SK-N-SH treated with all-trans-retinoic acid at 6 μM for 48 hours (cell line): ENCODE measurements around the gene TKT.

Experiments
- PPARA ChIP-seq: fragments of 250-450 bp; sonication (Bioruptor Pico); IDR thresholded peaks from 2 replicates; pipeline ENCODE4 v1.5.0; 2020; ENCODE audit warnings: mild to moderate bottlenecking, borderline replicate concordance
- SNAI2 ChIP-seq: fragments of 250-450 bp; sonication (Bioruptor Pico); IDR thresholded peaks from 2 replicates; pipeline ENCODE4 v1.5.0; 2020; ENCODE audit warnings: mild to moderate bottlenecking, moderate library complexity

DNA sequence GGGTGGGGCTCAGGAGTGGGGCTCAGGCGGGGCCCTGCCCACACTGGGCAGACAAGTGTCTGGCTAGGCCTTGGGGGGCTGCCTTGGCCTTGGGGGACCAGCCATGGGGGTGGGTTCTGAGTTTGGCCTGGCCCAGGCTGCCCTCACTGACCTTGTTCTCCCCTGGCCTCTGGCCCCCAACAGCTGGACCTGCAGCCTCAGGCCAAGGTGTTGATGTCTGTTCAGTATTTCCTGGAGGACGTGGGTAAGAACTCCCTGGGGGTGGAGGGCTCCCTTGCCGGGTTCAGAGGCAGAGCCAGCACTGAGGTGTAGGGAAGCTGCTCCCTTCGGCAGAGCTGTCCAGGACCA lies 74.8 kb downstream of the TKT start:
- TF ChIP-seq SNAI2 (CRISPR knock-in tag) (no peak), PPARA (CRISPR knock-in tag) (no peak)
